Astrocyte of the hippocampus (primary cell): ENCODE results near the gene PTPRCAP.

Source experiments
- DNase-seq: peaks from one replicate; pipeline ENCODE4 v3.0.0; 2011; ENCODE audit warnings: low read depth, low spot score

Gene PTPRCAP

GRCh38 chr11:67465189-67465510 lies 27.7 kb upstream of the PTPRCAP start:
- DNase-seq = no peak

GRCh38 chr11:67464411-67465188 lies 27.1 kb upstream of the PTPRCAP start:
- DNase-seq = peak; percentile 88

GRCh38 chr11:67463680-67464410 lies 26.4 kb upstream of the PTPRCAP start:
- DNase-seq = no peak

- no peak for DNase-seq
Observed at GRCh38 chr11:67463186-67463585, 25.7 kb upstream of the PTPRCAP start.

GRCh38 chr11:67458266-67458665 lies 20.8 kb upstream of the PTPRCAP start:
- no peak for DNase-seq

GRCh38 chr11:67457453-67457852 lies 20.0 kb upstream of the PTPRCAP start:
- no peak for DNase-seq

- no peak for DNase-seq
Observed at GRCh38 chr11:67456068-67456705, 18.7 kb upstream of the PTPRCAP start.

GRCh38 chr11:67455054-67455453 lies 17.6 kb upstream of the PTPRCAP start, which contains the start of gene CABP4:
TSS of gene CABP4 (plus strand) at chr11:67455354. CDS start at chr11:67455424, 70 bp downstream.
- no peak for DNase-seq

GRCh38 chr11:67453816-67454732 lies 16.6 kb upstream of the PTPRCAP start:
- DNase-seq = no peak

GRCh38 chr11:67452141-67452952 lies 14.9 kb upstream of the PTPRCAP start, which contains the start of gene GPR152:
TSS of gene GPR152 (minus strand) at chr11:67452729. CDS start at chr11:67452724, 5 bp downstream.
- no peak for DNase-seq

- no peak for DNase-seq
Observed at GRCh38 chr11:67451658-67451976, 14.1 kb upstream of the PTPRCAP start.

- DNase-seq = no peak
Observed at GRCh38 chr11:67450796-67451657, 13.5 kb upstream of the PTPRCAP start.

GRCh38 chr11:67449116-67449844 lies 11.8 kb upstream of the PTPRCAP start:
- no peak for DNase-seq

GRCh38 chr11:67448220-67448609 lies 10.7 kb upstream of the PTPRCAP start:
- no peak for DNase-seq

GRCh38 chr11:67445515-67445914 lies 8.0 kb upstream of the PTPRCAP start:
- no peak for DNase-seq

GRCh38 chr11:67442504-67443404 lies 5.3 kb upstream of the PTPRCAP start:
- DNase-seq = no peak

GRCh38 chr11:67441731-67442351 lies 4.4 kb upstream of the PTPRCAP start:
- DNase-seq = no peak
